Inflammatory macrophage treated with lipopolysaccharide for 4 hours (primary cell): ENCODE data around the gene ADGRB3.
"Not testable (repeated sequence)": the region's sequence is repeated elsewhere in the genome, so short reads cannot be mapped to it uniquely, and the experiment has no call there.

Experiments
- DNase-seq: peaks from one replicate; pipeline ENCODE4 v3.0.0-alpha.2; 2020

Gene ADGRB3

DNA sequence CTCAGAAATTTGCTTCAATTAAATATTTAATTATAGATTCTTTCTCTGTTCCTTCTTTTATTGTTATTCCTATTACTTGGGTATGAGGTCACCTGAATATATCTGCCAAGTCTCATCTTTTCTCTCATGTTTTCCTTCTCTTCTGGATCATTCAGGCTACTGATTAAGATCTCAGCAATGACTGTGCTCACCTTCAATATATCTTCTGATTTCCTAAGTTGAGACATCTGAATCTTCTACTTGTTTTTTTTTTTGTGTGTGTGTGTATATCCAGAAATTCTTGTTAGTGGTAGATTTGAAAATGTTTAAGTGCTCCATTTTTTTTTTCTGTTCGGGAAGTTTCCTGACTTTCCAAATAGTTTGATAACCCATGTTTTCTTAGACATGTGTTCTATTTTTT is 108.0 kb downstream of the ADGRB3 start:
- DNase-seq = no peak

- DNase-seq = not testable (repeated sequence)
Measured at GRCh38 chr6:68744376-68744775, 109.3 kb downstream of the ADGRB3 start.

- DNase-seq = no peak
Measured at GRCh38 chr6:68746376-68746775, 111.3 kb downstream of the ADGRB3 start.

GRCh38 chr6:68747110-68747790 is 112.2 kb downstream of the ADGRB3 start:
- no peak for DNase-seq

DNA sequence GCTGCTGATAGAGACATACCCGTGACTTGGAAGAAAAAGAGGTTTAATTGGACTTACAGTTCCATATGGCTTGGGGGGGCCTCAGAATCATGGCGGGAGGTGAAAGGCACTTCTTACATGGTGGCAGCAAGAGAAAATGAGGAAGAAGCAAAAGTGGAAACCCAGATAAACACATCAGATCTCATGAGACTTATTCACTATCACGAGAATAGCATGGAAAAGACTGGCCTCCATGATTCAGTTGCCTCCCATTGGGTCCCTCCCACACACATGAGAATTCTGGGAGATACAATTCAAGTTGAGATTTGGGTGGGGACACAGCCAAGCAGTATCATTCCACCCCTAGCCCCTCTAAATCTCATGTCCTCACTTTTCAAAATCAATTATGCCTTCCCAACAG is 112.8 kb downstream of the ADGRB3 start:
- DNase-seq = not testable (repeated sequence)

DNA sequence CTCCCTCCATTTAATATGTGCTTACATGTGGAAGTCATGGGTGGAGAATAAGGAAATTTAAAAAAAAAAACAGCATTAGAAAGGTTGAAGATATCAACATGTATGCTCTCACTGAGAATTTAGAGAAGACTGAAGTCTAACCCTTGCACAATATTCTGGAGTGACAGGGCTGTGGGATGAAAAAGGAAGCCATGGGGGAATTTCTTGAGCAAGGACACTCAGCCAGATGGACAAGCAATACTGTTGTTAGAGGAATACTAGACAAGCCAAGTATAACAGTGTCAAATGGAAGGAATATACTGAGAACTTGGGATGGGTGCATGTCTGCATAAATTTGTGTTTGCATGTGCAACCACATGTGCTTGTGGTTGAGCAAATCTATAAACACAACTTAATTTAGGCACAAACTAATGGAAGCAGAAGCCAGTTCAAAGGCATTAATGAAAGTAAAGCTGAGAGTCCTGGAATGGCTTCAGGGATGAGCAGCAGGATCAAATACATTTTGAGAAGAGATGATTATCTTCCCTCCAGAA is 119.7 kb downstream of the ADGRB3 start:
- DNase-seq = peak; percentile 23

GRCh38 chr6:68756454-68757375 is 121.6 kb downstream of the ADGRB3 start:
- DNase-seq = peak; percentile 73

DNA sequence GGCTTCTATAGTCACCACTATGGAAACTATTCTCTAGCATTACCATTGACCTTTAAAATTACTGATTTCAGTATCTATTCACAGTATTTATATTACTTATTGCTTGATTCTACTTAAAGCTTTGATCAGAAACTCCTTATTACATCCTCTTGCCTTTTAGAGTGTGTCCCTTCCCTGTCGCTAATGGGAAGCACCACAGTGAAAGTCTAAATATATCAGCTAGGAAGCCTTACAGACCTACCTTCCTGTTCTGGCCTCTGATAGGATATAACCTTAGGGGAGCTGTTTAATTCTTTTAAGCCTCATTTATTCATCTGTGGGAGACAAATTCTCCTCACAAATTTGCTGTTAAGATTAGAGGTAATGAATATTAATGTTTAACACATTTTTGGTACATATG is 122.7 kb downstream of the ADGRB3 start:
- no peak for DNase-seq

- DNase-seq = no peak
Measured at GRCh38 chr6:68758559-68758958, 123.5 kb downstream of the ADGRB3 start.

GRCh38 chr6:68760485-68760884 is 125.4 kb downstream of the ADGRB3 start:
- no peak for DNase-seq

DNA sequence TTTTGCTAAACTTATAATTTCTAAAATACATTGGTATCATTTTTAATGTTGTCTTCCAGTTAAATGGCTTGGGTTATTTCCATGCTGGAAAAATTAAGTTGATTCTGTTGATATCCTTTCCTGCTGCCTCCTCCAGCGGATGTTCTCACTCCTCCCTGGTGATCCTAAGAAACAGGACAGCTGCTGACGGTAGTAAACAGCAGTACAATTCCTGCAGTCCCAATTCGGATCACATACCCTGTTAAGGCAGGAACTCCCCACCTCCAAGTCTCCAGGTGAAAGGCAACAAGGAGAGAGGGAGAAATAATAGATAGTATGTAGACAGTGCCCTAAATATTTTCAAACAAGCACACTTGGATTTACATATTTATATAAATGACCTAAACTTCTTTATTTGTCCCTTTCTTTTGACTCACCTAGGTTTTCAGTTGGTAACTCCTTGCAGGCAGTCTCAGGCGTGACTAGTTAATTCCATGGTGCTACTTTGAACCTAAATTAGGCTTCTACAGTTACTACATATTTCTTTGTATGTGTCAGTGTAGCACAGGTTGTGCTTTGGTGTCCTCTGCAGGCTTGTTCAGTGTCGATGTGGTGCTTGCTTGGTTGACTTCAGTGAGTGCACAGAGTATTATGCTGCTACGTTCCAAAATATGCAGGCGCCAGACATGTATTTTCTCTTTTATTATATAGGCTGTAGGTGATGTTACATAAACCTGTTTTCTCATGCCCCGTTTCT is 126.0 kb downstream of the ADGRB3 start:
- no peak for DNase-seq

GRCh38 chr6:68761985-68762384 is 126.9 kb downstream of the ADGRB3 start:
- no peak for DNase-seq

GRCh38 chr6:68771426-68771825 is 136.3 kb downstream of the ADGRB3 start:
- DNase-seq = no peak

DNA sequence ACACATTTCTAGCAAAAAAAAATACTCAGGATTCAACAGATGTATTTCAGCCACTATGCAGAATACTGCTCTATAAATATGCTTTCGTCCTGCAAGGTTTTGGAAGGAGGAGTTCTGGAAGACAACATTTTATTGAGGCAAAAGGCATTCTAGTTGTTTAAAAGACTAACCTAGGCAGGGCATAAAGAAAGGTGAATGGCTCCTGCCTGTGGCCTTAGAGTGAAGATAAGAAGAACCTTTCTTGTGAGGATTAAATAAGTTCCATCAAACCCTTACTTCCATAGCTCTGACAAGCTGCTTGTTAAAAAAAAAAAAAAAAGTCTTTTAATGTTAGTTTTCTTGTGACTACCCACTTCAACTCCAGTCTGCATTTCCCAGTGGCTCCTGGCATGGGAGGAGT is 139.8 kb downstream of the ADGRB3 start:
- no peak for DNase-seq

GRCh38 chr6:68776354-68776753 is 141.3 kb downstream of the ADGRB3 start:
- no peak for DNase-seq

DNA sequence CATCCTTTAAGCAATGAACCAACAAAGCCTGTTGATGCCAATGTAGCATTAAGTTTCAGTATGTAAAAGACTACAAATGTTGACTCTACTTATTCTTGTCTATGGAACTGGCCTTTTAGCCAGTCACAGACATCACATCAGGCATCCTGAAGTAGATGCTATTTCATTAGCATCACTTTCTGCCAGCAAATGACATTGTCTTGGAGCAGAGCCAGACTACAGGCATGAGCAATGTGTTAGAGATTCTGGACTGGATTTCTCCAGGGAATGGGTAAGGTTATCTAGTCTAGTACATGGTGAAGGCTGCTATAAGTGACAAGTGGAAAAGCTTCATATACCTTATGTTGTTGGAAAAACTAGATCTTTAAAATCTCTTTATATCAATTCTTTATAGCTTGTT is 142.9 kb downstream of the ADGRB3 start:
- no peak for DNase-seq

DNA sequence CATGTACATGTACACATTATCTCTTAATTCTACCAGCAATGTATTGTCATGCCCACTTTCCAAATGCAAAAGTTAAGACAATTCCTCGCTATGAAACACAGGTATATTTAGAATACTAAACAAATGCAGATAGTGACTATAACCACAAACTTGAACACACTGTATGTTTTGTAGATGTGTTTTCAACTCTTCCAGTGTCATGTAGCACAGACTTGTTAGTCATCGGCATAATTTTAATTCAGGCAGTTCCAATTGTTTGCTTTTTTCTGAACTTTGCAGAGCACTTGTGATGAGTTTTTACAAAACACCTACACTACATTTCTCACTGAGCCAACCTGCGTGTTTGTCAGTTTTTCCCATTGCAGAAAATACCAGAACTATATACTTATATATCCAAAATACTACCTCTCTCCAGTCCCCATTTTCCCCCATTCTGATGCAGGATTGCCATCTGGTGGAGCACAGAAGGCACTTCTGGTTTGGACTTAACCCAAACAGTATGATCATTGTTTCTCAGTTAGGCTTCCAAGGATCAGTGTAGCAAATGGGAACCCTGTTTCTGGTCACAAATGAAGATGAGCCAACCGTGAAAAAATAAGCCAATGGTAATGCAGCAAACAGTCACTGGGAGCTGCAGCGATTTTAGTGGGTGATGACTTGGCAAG is 143.4 kb downstream of the ADGRB3 start:
- DNase-seq = peak; percentile 57

DNA sequence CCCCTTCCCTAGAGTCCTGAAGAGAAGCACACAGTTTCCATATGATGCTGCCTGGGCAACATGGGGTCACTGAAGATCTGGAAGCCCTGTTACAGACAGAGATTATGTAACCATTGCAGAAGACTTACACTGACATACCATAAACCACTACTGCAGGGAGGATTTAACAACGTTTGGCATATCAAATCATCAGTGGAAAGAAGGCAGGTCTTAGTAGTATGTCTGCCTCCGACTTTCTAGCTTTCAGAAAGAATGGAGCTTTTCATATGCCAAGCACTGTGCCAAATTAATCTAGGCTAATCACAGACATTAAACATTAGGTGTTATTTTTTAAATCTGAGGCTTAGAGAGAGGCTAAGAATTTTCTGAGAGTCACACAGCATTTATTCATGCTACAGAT is 144.3 kb downstream of the ADGRB3 start:
- no peak for DNase-seq

GRCh38 chr6:68790128-68790527 is 155.0 kb downstream of the ADGRB3 start:
- DNase-seq = not testable (repeated sequence)

DNA sequence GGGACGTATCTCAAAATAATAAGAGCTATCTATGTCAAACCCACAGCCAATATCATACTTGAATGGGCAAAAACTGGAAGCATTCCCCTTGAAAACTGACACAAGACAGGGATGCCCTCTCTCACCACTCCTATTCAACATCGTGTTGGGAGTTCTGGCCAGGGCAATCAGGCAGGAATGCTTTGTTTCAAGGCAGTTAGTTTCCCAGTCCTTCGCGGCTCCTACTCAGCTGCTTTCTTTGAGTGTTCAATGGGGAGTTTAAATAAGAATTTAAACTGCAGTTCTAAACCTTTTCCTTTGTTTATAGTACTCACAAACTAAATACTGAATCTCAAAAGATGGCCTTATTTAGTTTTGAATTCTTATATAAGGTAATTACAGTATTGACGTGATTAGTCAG is 179.9 kb downstream of the ADGRB3 start:
- DNase-seq = not testable (repeated sequence)

- DNase-seq = no peak
Measured at GRCh38 chr6:68826501-68826900, 191.4 kb downstream of the ADGRB3 start.

- DNase-seq = no peak
Measured at GRCh38 chr6:68834551-68834950, 199.5 kb downstream of the ADGRB3 start.

- DNase-seq = no peak
Measured at GRCh38 chr6:68838571-68838970, 203.5 kb downstream of the ADGRB3 start.
